H1 (cell line): ENCODE data around the gene GJC2. TPM values are rescaled to one million over a fixed set of nuclear protein-coding genes. Genes with fewer than 3 reads are reported as not detected.

Source experiments
- CTCF ChIA-PET: fragments of 300-600 bp; sonication (Branson Sonifier 250); formaldehyde crosslinking; loops from one replicate; lab custom pipeline; 2021; ENCODE audit not compliant: partially characterized antibody; lab: Charles Lee
- POLR2A ChIA-PET: fragments of 300-600 bp; sonication (Branson Sonifier 250); formaldehyde crosslinking; loops from one replicate; lab custom pipeline; 2021; ENCODE audit warnings: inconsistent platforms; ENCODE audit not compliant: partially characterized antibody; lab: Charles Lee
- DNase-seq, 2 experiments: peaks; one replicate each; pipeline versions ENCODE4 v3.0.0 to v3.0.0-alpha.2; 2010 to 2022; ENCODE audit warnings: low spot score in 2 of 2, low read depth in 1 of 2, mixed read lengths in 1 of 2
- FAIRE-seq: peaks from 2 replicates; lab custom pipeline; 2011; peaks lifted over from hg19 to GRCh38; lab: Jason Lieb, UNC
- H2AFZ ChIP-seq: 2 replicates; pipeline ENCODE4 v1.8.1; 2012; ENCODE audit warnings: low read length, inconsistent platforms
- H2AK5ac ChIP-seq: 2 replicates; pipeline ENCODE4 v1.6.1; 2013; ENCODE audit warnings: low read depth, low read length
- H2BK120ac ChIP-seq: replicated peaks from 2 replicates; pipeline ENCODE3; 2013; ENCODE audit warnings: low read depth, low read length, inconsistent platforms
- H2BK12ac ChIP-seq: 2 replicates; pipeline ENCODE4 v1.6.1; 2013; ENCODE audit warnings: low read depth, low read length
- H2BK15ac ChIP-seq: 2 replicates; pipeline ENCODE4 v1.6.1; 2013; ENCODE audit warnings: low read length
- H2BK20ac ChIP-seq: 2 replicates; pipeline ENCODE4 v1.6.1; 2013; ENCODE audit warnings: low read length
- H2BK5ac ChIP-seq: 2 replicates; pipeline ENCODE4 v1.6.1; 2013; ENCODE audit warnings: low read depth, low read length
- H3K14ac ChIP-seq: 2 replicates; pipeline ENCODE4 v1.6.1; 2013; ENCODE audit warnings: inconsistent platforms; ENCODE audit not compliant: insufficient read length
- H3K18ac ChIP-seq: 2 replicates; pipeline ENCODE4 v1.6.1; 2013; ENCODE audit warnings: low read length; ENCODE audit errors: extremely low read depth
- H3K23ac ChIP-seq: 2 replicates; pipeline ENCODE4 v1.6.1; 2013; ENCODE audit warnings: inconsistent platforms; ENCODE audit not compliant: insufficient read length
- H3K23me2 ChIP-seq: 2 replicates; pipeline ENCODE4 v1.6.1; 2013; ENCODE audit warnings: low read depth, low read length
- H3K27ac ChIP-seq: 2 replicates; pipeline ENCODE4 v1.6.1; 2011; ENCODE audit warnings: low read depth, low read length, inconsistent platforms
- H3K27me3 ChIP-seq, 4 experiments: replicated peaks in 1 of 4; 1 replicate in 1 of 4; 2 replicates in 3 of 4; pipeline versions ENCODE4 v1.6.1 to v1.8.1; 2011 to 2013; ENCODE audit warnings: low read length in 3 of 4, mild to moderate bottlenecking in 3 of 4, inconsistent platforms in 2 of 4, mixed read lengths in 2 of 4, moderate library complexity in 1 of 4; ENCODE audit not compliant: control insufficient read depth in 3 of 4, insufficient read depth in 3 of 4; ENCODE audit errors: extremely low read depth in 1 of 4
- H3K36me3 ChIP-seq, 4 experiments: 2 replicates each; pipeline versions ENCODE4 v1.6.1 to v1.8.1; 2011 to 2013; ENCODE audit warnings: mild to moderate bottlenecking in 4 of 4, low read length in 3 of 4, moderate library complexity in 2 of 4, control low read depth in 1 of 4, inconsistent platforms in 1 of 4; ENCODE audit not compliant: insufficient read depth in 4 of 4, control insufficient read depth in 2 of 4
- H3K4ac ChIP-seq: replicated peaks from 2 replicates; pipeline ENCODE3; 2013; ENCODE audit warnings: low read length, low read depth, mixed read lengths, inconsistent platforms; ENCODE audit not compliant: insufficient read length
- H3K4me1 ChIP-seq, 4 experiments: replicated peaks in 1 of 4; 1 replicate in 1 of 4; 2 replicates in 3 of 4; pipeline versions ENCODE4 v1.6.1 to v1.8.1; 2011 to 2013; ENCODE audit warnings: low read length in 3 of 4, inconsistent platforms in 2 of 4, mixed read lengths in 1 of 4; ENCODE audit not compliant: insufficient read depth in 4 of 4, control insufficient read depth in 3 of 4
- H3K4me2 ChIP-seq, 2 experiments: 2 replicates each; pipeline versions ENCODE4 v1.6.1 to v1.8.1; 2011 to 2013; ENCODE audit warnings: low read depth in 2 of 2, low read length in 2 of 2, control low read depth in 1 of 2, inconsistent platforms in 1 of 2, mild to moderate bottlenecking in 1 of 2; ENCODE audit not compliant: insufficient read depth in 1 of 2
- H3K4me3 ChIP-seq, 4 experiments: fragments of 200-600, 300-600 bp in 1 of 4; sonication (generic), shearing (Covaris generic), sonication (Bioruptor Twin) in 1 of 4; 2 replicates each; pipeline versions ENCODE4 v1.5.1 to v1.8.1; 2011 to 2016; ENCODE audit warnings: low read length in 4 of 4, low read depth in 3 of 4, control low read depth in 2 of 4, inconsistent platforms in 2 of 4, mild to moderate bottlenecking in 2 of 4, mixed read lengths in 1 of 4, moderate library complexity in 1 of 4; ENCODE audit not compliant: insufficient read depth in 2 of 4; ENCODE audit errors: extremely low read depth in 1 of 4
- H3K56ac ChIP-seq: replicated peaks from 2 replicates; pipeline ENCODE3; 2013; ENCODE audit warnings: low read depth, mild to moderate bottlenecking, mixed read lengths, low read length, inconsistent platforms; ENCODE audit not compliant: insufficient read length
- H3K79me1 ChIP-seq: 2 replicates; pipeline ENCODE4 v1.6.1; 2013; ENCODE audit warnings: low read depth, low read length, control low read depth
- H3K79me2 ChIP-seq, 2 experiments: 2 replicates each; pipeline versions ENCODE4 v1.6.1 to v1.8.1; 2012 to 2013; ENCODE audit warnings: low read length in 2 of 2, mild to moderate bottlenecking in 2 of 2, inconsistent platforms in 1 of 2; ENCODE audit not compliant: insufficient read depth in 2 of 2, control insufficient read depth in 1 of 2
- H3K9ac ChIP-seq, 4 experiments: replicated peaks in 1 of 4; 1 replicate in 1 of 4; 2 replicates in 3 of 4; pipeline versions ENCODE4 v1.6.1 to v1.8.1; 2011 to 2013; ENCODE audit warnings: low read depth in 3 of 4, low read length in 3 of 4, control low read depth in 2 of 4, mild to moderate bottlenecking in 2 of 4, moderate library complexity in 2 of 4, inconsistent platforms in 1 of 4; ENCODE audit errors: extremely low read depth in 1 of 4
- H3K9me3 ChIP-seq, 2 experiments: 2 replicates each; pipeline versions ENCODE4 v1.6.1 to v1.8.1; 2012 to 2013; ENCODE audit warnings: mild to moderate bottlenecking in 2 of 2, moderate library complexity in 2 of 2, control low read depth in 1 of 2, inconsistent platforms in 1 of 2, low read depth in 1 of 2, low read length in 1 of 2, mixed read lengths in 1 of 2; ENCODE audit not compliant: insufficient read depth in 2 of 2
- H4K20me1 ChIP-seq, 2 experiments: replicated peaks in 1 of 2; 2 replicates each; pipeline versions ENCODE3 to v1.8.1; 2011 to 2013; ENCODE audit warnings: inconsistent platforms in 2 of 2, low read length in 2 of 2, mild to moderate bottlenecking in 1 of 2; ENCODE audit not compliant: insufficient read depth in 2 of 2, control insufficient read depth in 1 of 2
- H4K5ac ChIP-seq: 2 replicates; pipeline ENCODE4 v1.6.1; 2013; ENCODE audit warnings: low read length, low read depth, mixed read lengths, inconsistent platforms; ENCODE audit not compliant: insufficient read length
- H4K8ac ChIP-seq: 2 replicates; pipeline ENCODE4 v1.8.0; 2013; ENCODE audit warnings: mild to moderate bottlenecking, moderate library complexity, low read length, inconsistent platforms; ENCODE audit not compliant: insufficient read depth; ENCODE audit errors: extremely low read depth
- H4K91ac ChIP-seq: replicated peaks from 2 replicates; pipeline ENCODE3; 2013; ENCODE audit warnings: low read length, mixed read lengths, inconsistent platforms; ENCODE audit not compliant: insufficient read length
- CBX8 ChIP-seq: fragments of 300-800, 300-1000 bp; sonication (generic); IDR thresholded peaks from 2 replicates; pipeline ENCODE4 v1.7.1; 2016; ENCODE audit warnings: low read depth, low read length, borderline replicate concordance
- CTCF ChIP-seq, 3 experiments: IDR thresholded peaks; 1 replicate in 2 of 3; 2 replicates in 1 of 3; pipeline versions ENCODE4 v1.5.1 to v1.6.1; 2011; ENCODE audit warnings: low read length in 3 of 3, mild to moderate bottlenecking in 3 of 3, inconsistent platforms in 2 of 3, low read depth in 1 of 3, moderate library complexity in 1 of 3; ENCODE audit not compliant: insufficient read depth in 1 of 3; ENCODE audit errors: control extremely low read depth in 1 of 3
- EZH2 ChIP-seq: fragments of 200-600 bp; sonication (generic); IDR thresholded peaks from 2 replicates; pipeline ENCODE4 v1.7.1; 2012; ENCODE audit warnings: low read depth, mild to moderate bottlenecking, moderate library complexity, low read length, inconsistent platforms; ENCODE audit not compliant: severe bottlenecking
- TBP ChIP-seq: IDR thresholded peaks from 2 replicates; pipeline ENCODE4 v1.6.1; 2011; ENCODE audit warnings: low read depth, low read length, improper control_type of control experiment
- USF2 ChIP-seq: IDR thresholded peaks from 2 replicates; pipeline ENCODE4 v1.6.1; 2011; ENCODE audit warnings: low read length, improper control_type of control experiment
- WGBS, 2 experiments: shearing (Covaris generic) in 1 of 2; methylation state at CpG; one replicate each; pipeline versions ENCODE4 v1.1.6 to v1.1.7; 2013 to 2015; ENCODE audit warnings: low lambda C conversion rate in 2 of 2, mixed read lengths in 2 of 2, inconsistent platforms in 1 of 2, low coverage in 1 of 2, missing lambda C conversion rate in 1 of 2; ENCODE audit not compliant: insufficient replicate concordance in 2 of 2, insufficient coverage in 1 of 2, insufficient read length in 1 of 2; ENCODE audit errors: extremely low coverage in 1 of 2, missing lambda C conversion rate in 1 of 2; 5-methylcytosine and 5-hydroxymethylcytosine counted together
- polyA plus RNA-seq, 7 experiments: library from polyadenylated mRNA; depleted of rRNA in 3 of 7; stranded (reverse) in 5 of 7; unstranded in 2 of 7; fragments of >200 nt in 5 of 7; fragments of 200-250 nt in 2 of 7; gene quantifications; 1 replicate in 5 of 7; 2 replicates in 1 of 7; 4 replicates in 1 of 7; pipeline versions ENCODE4 v1.2.1 to v1.2.3, GENCODE V29; 2011 to 2013; ENCODE audit warnings: missing spikeins in 2 of 7, mixed read lengths in 2 of 7
- total RNA-seq: library from RNA; stranded (reverse); fragmentation: NEBNext Ultra II Directional; extraction: Animal tissue kit (Norgen Biotek cat#: 25700); gene quantifications from 2 replicates; pipeline ENCODE4 v1.2.1, GENCODE V29; 2021

Gene GJC2
- total and polyA plus RNA-seq, 2 of the 8 experiments (the other 6 are each of a cell fraction or from before 2014, with no cell fraction given), result 0.17 to 0.54 TPM

DNA sequence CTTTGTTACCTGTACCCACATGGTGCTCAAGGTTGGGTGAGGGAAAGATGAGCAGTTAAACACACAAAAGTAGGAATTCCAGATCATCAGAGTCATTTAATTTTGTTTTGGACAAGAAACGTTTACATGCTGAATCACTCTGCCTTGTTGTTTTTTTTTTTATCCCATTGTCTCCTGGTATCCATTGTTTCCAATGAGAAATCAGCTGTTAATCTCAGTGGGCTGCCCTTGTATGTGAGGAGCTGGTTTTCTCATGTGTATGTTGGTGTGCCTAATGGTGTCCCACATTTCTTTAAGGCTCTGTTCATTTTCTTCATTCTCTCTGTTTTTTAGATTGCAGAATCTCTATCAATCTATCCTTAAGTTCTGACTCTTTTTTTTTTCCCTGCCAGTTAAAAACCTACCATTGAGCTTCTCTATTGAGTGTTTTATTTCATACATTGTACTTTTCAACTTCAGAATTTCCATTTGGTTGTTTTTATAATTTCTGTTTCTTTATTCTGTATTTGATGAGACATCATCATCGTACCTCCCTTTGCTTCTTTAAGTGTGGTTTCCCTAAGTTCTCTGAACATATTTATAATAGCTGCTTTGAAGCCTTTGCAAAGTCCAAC is 49.4 kb downstream of the GJC2 start:
- FAIRE-seq (no peak), DNase-seq (no peak)
- H4K8ac ChIP-seq, result no peak overlapping the region
- H4K91ac ChIP-seq, result no peak overlapping the region
- H3K4me2 ChIP-seq, result no peak overlapping the region
- no peak overlapping the region for H3K14ac ChIP-seq
- H3K27me3 ChIP-seq, result peaks cover 0 to 5% (median under 1%) of the 10 kb centered on the region in 4 experiments; a peak in 1 of 7 replicates
- no peak overlapping the region for H2BK20ac ChIP-seq
- no peak overlapping the region for H3K23ac ChIP-seq
- no peak overlapping the region for H3K18ac ChIP-seq
- CTCF ChIA-PET, result interaction anchor here (0.7 to 1.8 kb wide), 2 partner anchors 12 to 25 kb away, joined by 3 to 4 read pairs; no protein-coding TSS in a partner anchor
- no peak overlapping the region for H2BK15ac ChIP-seq
- H3K9ac ChIP-seq, result no peak overlapping the region
- no peak overlapping the region for H3K27ac ChIP-seq
- H2BK5ac ChIP-seq, result no peak overlapping the region
- peaks cover 20 to 25% of the 10 kb centered on the region in 2 experiments for H3K9me3 ChIP-seq
- H2AK5ac ChIP-seq, result no peak overlapping the region
- no peak overlapping the region for H2AFZ ChIP-seq
- H4K5ac ChIP-seq, result no peak overlapping the region
- H2BK12ac ChIP-seq, result no peak overlapping the region
- no peaks in the 10 kb centered on the region for H3K79me1 ChIP-seq
- POLR2A ChIA-PET, result no interaction called here
- no peak overlapping the region for H2BK120ac ChIP-seq
- H3K4me3 ChIP-seq, result no peak overlapping the region
- H3K4me1 ChIP-seq, result no peaks in the 10 kb centered on the region
- H3K4ac ChIP-seq, result no peak overlapping the region
- no peaks in the 10 kb centered on the region; the same call in 1 of the 2 replicates for H3K23me2 ChIP-seq
- no peaks in the 10 kb centered on the region for H4K20me1 ChIP-seq
- TF ChIP-seq EZH2, result no peak
- TF ChIP-seq USF2, result no peak
- no peak for TF ChIP-seq CTCF (IDR thresholded peaks at IDR 0.05; ENCODE audit: control extremely low read depth in 1 of 3, insufficient read depth in 1 of 3, low read depth in 1 of 3, low read length in 3 of 3)
- no peak for TF ChIP-seq TBP
- no peak for TF ChIP-seq CBX8
- TF ChIP-seq, all 59 proteins: peak for 0
- 78% methylated on average over 2 of the region's 2 CpGs; no CpG with 5 or more reads in 1 of the 2 experiments for WGBS, 2 experiments
- H3K56ac ChIP-seq, result no peak overlapping the region
- no peaks in the 10 kb centered on the region for H3K36me3 ChIP-seq
- no peaks in the 10 kb centered on the region for H3K79me2 ChIP-seq
